Measurements from ENCODE around the gene ANKRD33B. TPM values are rescaled to one million over a fixed set of nuclear protein-coding genes. Genes with fewer than 3 reads are reported as not detected.

ANKRD33B gene
- total RNA-seq, 1 donor from 2014 or later = 13.3 TPM

GRCh38 chr5:10671041-10672008 is 107.5 kb downstream of the ANKRD33B start:
- intact Hi-C loops (cut with micrococcal nuclease) = no loop called here

- intact Hi-C loops (cut with micrococcal nuclease) = no loop called here
Observed at GRCh38 chr5:10672146-10673016, 108.5 kb downstream of the ANKRD33B start.

- intact Hi-C loops (cut with micrococcal nuclease) = no loop called here
Observed at GRCh38 chr5:10673017-10673389, 109.1 kb downstream of the ANKRD33B start.

- intact Hi-C loops (cut with micrococcal nuclease) = no loop called here
Observed at GRCh38 chr5:10673407-10673806, 109.5 kb downstream of the ANKRD33B start.

- intact Hi-C loops (cut with micrococcal nuclease) = no loop called here
Observed at GRCh38 chr5:10674096-10674495, 110.2 kb downstream of the ANKRD33B start.

GRCh38 chr5:10674582-10674981 is 110.7 kb downstream of the ANKRD33B start:
- intact Hi-C loops (cut with micrococcal nuclease) = no loop called here

- intact Hi-C loops (cut with micrococcal nuclease) = no loop called here
Observed at GRCh38 chr5:10675177-10675700, 111.4 kb downstream of the ANKRD33B start.

GRCh38 chr5:10676224-10676623 is 112.4 kb downstream of the ANKRD33B start:
- intact Hi-C loops (cut with micrococcal nuclease) = no loop called here

- intact Hi-C loops (cut with micrococcal nuclease) = no loop called here
Observed at GRCh38 chr5:10676946-10677345, 113.1 kb downstream of the ANKRD33B start.

- intact Hi-C loops (cut with micrococcal nuclease) = no loop called here
Observed at GRCh38 chr5:10677533-10677932, 113.7 kb downstream of the ANKRD33B start.

- intact Hi-C loops (cut with micrococcal nuclease) = no loop called here
Observed at GRCh38 chr5:10678244-10678643, 114.4 kb downstream of the ANKRD33B start.

- intact Hi-C loops (cut with micrococcal nuclease) = no loop called here
Observed at GRCh38 chr5:10679336-10679988, 115.6 kb downstream of the ANKRD33B start.

GRCh38 chr5:10680876-10681481 is 117.1 kb downstream of the ANKRD33B start:
- intact Hi-C loops (cut with micrococcal nuclease) = no loop called here

GRCh38 chr5:10681731-10682679 is 118.1 kb downstream of the ANKRD33B start:
- intact Hi-C loops (cut with micrococcal nuclease) = no loop called here

GRCh38 chr5:10682801-10683525 is 119.1 kb downstream of the ANKRD33B start:
- intact Hi-C loops (cut with micrococcal nuclease) = no loop called here

GRCh38 chr5:10684303-10685086 is 120.6 kb downstream of the ANKRD33B start:
- intact Hi-C loops (cut with micrococcal nuclease) = no loop called here

GRCh38 chr5:10685115-10685521 is 121.2 kb downstream of the ANKRD33B start:
- intact Hi-C loops (cut with micrococcal nuclease) = no loop called here

- intact Hi-C loops (cut with micrococcal nuclease) = no loop called here
Observed at GRCh38 chr5:10686890-10687289, 123.0 kb downstream of the ANKRD33B start.
